Activated T-cell treated with anti-CD3 and anti-CD28 coated beads for 4 hours (primary cell): Measurements from ENCODE around the gene BCAS4.

ENCODE experiments used
- DNase-seq: peaks from one replicate; pipeline ENCODE4 v3.0.0-alpha.2; 2020

BCAS4 gene

GRCh38 chr20:50857348-50857747 lies 62.5 kb downstream of the BCAS4 start:
- no peak for DNase-seq

GRCh38 chr20:50858525-50858924 lies 63.7 kb downstream of the BCAS4 start:
- no peak for DNase-seq

DNA sequence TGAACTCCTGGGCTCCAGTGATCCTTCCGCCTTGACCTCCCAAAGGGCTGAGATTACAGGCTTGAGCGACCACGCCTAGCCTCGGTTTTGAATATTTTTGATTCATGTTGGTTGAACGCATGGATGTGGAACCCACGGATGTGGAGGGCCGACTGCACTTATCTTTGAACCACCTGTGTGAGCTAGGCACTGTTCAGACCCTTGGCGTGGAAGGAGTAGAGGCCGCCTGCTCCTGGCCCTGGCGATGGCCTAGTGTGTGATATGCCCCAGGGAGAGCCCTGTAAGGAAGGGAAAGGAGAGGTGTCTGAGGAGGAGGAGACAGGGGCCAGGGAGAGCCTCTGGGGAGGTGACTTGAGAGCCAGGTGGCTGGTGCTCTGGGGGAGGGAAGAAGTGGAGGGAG lies 64.3 kb downstream of the BCAS4 start:
- no peak for DNase-seq

DNA sequence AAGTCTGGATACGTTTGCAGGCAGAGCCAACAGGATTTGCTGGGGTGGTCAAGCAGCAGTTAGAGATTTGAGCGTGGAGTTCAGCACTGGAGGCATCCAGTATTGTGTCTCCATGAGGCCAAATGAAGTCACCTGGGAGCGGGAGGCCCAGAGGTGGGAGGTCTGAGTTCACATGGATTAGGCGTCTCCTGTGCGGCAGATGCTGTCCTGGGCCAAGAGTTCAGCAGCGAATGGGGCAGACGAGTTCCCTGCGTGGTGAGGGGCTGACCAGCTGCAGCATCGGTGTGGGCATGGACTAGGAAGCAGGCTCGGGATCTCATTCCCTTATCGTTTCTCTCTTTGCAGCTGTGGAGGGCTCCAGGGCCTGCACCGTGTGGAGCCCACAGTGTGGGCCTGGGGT lies 66.2 kb downstream of the BCAS4 start:
- DNase-seq = no peak

DNA sequence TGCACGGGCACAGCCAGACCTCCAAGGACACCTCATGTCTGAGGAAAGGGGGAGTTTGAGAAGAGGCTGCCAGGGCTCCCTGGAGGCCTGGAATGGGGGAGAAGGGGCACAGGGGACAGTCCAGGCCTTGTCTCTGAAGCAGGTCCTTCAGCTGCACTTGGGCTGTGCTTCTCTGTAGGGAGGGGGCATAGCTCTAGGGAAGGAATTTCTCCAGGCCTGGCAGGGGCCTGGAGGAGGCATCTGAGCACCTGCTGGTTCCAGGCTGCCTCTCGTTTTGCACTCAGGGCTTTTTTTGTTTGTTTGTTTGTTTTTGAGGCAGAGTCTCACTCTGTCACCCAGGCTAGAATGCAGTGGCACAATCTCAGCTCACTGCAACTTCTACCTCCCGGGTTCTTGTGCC lies 67.7 kb downstream of the BCAS4 start:
- no peak for DNase-seq

GRCh38 chr20:50865114-50865513 lies 70.3 kb downstream of the BCAS4 start:
- DNase-seq = no peak

DNA sequence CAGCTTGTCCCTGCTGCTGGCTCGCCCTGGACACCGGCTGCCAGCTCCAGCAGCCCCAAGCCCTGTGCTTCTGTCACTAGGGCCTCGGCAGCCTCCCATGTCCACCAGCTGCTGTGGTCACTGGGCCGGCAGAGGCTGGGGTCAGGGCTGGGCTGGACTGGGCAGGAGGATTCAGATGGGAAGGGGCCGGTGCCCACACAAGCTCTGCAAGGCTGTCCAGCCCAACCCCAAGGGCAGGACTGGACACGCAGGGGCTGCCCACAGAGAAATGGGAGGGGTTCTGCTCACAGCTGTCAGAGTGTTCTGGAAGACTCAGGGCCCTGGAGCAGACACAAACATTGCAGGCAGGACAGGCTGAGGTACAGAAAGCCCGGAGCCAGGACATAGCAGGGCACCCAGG lies 70.7 kb downstream of the BCAS4 start:
- no peak for DNase-seq

DNA sequence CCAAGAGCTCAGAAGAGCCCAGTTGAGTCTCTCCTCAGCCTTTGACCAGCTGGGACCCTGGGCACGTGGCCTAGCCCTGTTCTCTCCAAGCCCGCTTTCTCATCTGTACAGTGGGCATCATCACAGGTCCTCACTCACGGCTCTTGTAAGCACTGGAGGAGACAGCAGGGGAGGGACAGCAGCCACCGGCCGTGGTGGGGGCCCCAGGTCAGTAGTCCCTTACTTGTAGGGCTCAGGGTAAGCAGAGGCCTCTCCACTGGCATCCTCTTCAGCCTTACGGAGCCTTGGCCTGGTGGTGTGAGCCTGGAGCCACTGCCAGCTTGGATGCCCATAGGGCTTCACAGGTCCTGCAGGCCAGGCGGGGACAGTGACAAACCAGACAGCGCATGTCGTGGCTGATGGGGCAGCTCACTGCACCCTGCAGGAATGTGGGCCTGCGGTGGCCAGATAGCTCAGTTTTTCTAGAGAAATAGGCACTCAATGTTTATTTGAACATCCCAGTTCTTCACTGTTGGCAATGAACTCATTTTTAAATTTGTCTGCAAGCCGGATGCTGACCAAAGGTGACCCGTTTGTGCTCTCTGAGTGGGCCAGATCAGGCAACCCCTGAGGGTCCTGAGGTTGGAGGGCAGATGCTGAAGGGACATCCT lies 71.3 kb downstream of the BCAS4 start:
- DNase-seq = no peak

DNA sequence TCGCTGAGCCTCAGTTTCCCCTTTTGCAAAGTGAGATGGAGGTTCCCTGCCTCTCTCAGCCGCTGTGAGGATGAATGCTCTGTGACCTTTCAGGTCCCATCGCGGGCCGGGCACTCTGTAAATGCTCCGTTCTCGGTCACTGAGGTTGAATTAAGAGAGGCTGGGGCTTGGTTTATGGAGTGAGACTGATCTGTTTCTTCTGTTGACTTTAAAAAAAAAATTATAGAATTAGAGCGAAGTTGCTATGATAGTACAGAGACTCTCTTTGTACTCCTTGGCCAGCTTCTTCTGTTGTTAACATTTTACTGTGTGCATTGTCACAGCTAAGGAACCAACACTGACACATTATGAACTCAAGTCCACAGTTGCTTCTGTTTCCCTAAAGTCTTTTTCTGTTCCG lies 72.0 kb downstream of the BCAS4 start:
- DNase-seq = no peak

DNA sequence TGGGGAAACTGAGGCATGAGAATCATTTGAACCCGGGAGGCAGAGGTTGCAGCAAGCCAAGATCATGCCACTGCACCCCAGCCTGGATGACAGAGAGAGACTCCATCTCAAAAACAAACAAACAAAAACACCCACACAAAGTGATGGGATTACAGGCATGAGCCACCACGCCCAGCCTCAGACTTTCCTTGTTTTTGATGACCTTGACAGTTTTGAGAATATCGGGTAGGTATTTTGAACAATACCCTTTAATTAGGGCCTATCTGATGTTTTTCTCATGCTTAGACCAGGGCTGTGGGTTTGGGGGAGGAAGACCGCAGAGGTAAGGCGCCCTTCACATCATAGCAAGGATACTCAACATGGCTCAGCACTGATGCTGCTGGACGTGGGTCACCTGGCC lies 72.9 kb downstream of the BCAS4 start:
- no peak for DNase-seq

- no peak for DNase-seq
Measured at GRCh38 chr20:50868509-50869495, 73.9 kb downstream of the BCAS4 start.

DNA sequence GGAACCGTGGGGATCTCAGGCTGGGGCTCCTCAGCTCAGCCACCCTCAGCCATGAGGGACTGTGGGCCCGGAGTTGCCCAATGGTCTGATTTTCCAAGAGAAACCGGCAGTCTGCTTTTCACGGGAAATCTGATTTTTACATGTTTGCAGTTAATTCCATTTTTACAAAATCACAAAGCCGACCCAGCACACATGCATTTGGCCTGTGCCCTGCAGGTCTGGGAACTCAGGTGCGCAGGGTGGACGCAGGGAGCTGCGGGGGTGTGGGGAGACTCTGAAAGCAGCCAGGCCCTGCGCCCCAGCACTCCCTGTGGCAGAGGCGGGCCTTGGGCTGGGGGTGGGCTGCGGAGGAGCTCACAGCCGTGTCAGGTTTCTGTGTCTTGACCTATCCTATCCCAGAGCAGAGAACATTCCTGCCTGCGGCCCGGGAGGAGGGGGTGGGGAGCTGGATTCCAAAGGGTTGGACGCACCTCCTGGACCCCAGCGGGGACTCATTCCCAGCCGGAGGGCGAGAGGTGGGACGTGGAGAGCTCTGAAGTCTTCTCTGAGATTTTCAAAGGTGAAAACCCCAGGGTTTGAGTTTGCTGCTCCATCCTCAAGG lies 75.8 kb downstream of the BCAS4 start:
- DNase-seq = no peak

DNA sequence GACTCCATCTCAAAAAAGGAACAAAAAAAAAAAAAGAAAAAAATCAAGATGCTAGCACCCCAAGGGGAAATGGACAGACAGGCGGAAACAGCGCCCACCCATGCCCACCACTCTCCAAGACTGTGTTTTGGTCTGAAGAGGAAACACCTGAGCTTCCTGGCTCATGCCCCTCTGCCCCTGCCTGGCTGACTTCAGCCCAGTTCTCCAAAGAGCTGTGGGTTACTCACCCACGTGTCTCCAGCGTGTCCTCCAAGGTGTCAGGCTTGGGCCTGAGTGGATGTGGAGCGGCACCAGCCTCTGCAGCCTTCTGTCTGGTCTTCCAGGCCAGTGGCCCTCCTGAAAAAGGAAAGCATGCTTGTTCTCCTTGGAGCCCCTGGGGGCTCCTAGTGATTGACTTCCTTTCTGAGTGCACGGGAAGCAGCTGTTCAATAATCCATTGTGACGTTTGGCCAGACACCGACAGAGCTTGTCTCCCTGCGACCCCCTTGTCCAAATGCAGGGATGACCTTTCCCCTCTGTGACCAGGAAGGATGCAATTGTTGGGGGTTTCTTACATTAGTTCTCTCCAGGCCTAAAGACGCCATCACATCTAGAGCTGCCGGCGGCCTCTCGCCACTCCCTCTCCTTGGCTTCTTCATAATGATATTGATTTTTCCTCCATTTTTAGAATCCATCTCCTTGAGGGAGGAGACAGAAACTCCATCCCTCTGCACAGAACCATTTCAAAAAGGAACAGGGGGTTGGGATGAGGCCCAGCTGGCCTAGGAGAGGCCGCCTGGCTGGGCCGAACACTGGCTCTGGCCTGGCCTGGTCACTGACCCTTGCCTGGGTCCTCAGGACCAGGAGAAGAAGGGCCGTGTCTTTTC lies 77.9 kb downstream of the BCAS4 start:
- no peak for DNase-seq

GRCh38 chr20:50873585-50873984 lies 78.7 kb downstream of the BCAS4 start:
- no peak for DNase-seq

GRCh38 chr20:50874111-50874757 lies 79.4 kb downstream of the BCAS4 start:
- DNase-seq = no peak

DNA sequence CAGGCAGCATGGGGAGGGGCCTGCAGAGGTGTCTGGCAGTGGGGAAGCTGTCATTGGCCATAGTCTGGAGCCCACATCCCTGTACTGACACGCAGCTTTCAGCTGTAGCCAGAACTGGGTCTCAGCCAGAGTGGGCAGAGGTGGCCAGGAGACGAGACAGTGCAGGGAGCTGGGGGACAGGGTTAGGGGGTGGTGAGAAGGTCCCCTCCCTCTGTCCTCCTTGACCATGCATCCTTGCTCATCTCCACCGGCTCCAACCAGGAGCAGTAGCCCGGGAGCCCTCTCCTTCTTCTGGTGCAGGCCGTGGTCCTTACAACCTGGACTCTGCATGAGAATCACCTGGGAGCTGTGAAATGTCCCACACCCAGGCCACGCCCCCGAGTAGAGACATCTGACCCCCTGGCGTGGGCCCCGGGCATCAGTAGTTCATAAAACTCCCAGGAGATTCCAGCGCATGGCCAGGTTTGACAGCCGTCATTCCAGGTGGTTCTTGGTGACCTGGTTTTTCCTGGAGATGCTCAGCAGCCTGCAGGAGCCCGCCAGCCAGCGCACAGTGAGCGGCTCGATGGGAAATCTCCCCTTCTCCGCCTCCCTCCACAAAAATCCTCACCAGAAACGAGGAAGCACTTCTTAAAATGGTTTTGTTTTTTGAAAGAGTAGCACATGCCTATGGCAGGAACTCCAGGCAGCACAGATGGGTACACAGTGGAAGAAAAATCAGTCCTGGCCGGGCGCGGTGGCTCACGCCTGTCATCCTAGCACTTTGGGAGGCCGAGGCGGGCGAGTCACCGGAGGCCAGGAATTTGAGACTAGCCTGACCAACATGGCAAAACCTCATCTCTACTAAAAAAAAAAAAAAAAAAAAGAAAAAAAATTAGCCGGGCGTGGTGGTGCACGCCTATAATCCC lies 80.2 kb downstream of the BCAS4 start:
- no peak for DNase-seq

GRCh38 chr20:50876063-50876685 lies 81.3 kb downstream of the BCAS4 start:
- no peak for DNase-seq

- no peak for DNase-seq
Measured at GRCh38 chr20:50876816-50877215, 82.0 kb downstream of the BCAS4 start.

DNA sequence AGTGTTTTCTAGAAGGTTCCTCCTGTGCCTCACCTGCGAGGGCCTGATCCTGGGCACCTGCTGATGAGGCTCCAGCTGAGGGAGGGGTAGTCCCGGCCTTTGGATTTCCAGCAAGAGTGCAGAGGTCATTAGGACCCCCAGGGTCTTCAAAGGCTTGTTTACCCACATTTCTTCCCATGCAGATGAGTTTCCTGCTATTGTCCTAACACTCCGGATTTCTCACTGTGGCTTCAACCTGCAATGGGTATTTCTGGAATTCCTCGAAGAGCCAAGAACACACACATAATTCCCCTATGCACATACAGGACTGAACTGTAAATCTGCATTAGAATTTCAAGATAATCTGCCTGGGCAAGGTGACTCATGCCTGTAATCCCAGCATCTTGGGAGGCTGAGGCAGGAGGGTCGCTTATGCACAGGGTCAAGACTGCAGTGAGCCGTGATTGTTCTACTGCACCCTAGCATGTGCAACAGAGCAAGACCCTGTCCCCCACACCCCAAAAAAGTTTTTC lies 82.4 kb downstream of the BCAS4 start:
- DNase-seq = no peak
